GM12878 (cell line): ENCODE data around the gene EMX1. TPM values are rescaled to one million over a fixed set of nuclear protein-coding genes. Genes with fewer than 3 reads are reported as not detected.

ENCODE experiments used
- ATAC-seq: fragments of 200-7000 bp; cut with Tn5 transposase; 3 replicates; pipeline ENCODE4 v1.9.1; 2020; ENCODE audit warnings: mild to moderate bottlenecking, moderate library complexity
- BruUV-seq: library from RNA; stranded (reverse); fragments of 400-500 nt; replicated peaks from 2 replicates; lab custom pipeline; 2021; lab: Mats Ljungman, UMichigan
- CTCF ChIA-PET: fragments of 300-600 bp; sonication (Branson Sonifier 250); formaldehyde crosslinking; extraction: SDS; loops from one replicate; lab custom pipeline; 2021; ENCODE audit warnings: inconsistent platforms; lab: Yijun Ruan, JAX
- POLR2A ChIA-PET: fragments of 350-600 bp; formaldehyde crosslinking; extraction: SDS; loops from one replicate; lab custom pipeline; 2021; ENCODE audit warnings: inconsistent platforms; lab: Charles Lee
- RAD21 ChIA-PET: fragments of 300-600 bp; sonication (Branson Sonifier 250); formaldehyde crosslinking; loops from one replicate; lab custom pipeline; 2023; ENCODE audit warnings: antibody characterized with exemption; ENCODE audit not compliant: unreplicated experiment; lab: Charles Lee
- SMC1A ChIA-PET: fragments of 300-600 bp; sonication (Branson Sonifier 250); formaldehyde crosslinking; loops from one replicate; lab custom pipeline; 2023; ENCODE audit not compliant: unreplicated experiment, uncharacterized antibody; lab: Charles Lee
- DNase-seq: peaks from one replicate; pipeline ENCODE4 v3.0.0-alpha.2; 2011; ENCODE audit warnings: low read depth, low spot score
- FAIRE-seq: peaks from 3 replicates; lab custom pipeline; 2011; peaks lifted over from hg19 to GRCh38; lab: Jason Lieb, UNC
- H2AFZ ChIP-seq: 2 replicates; pipeline ENCODE4 v1.6.0; 2011; ENCODE audit warnings: low read depth, low read length, control low read depth; ENCODE audit not compliant: control insufficient read depth
- H3K27ac ChIP-seq: 2 replicates; pipeline ENCODE4 v1.5.1; 2011; ENCODE audit warnings: control low read depth; ENCODE audit not compliant: control insufficient read depth, insufficient read depth
- H3K27me3 ChIP-seq, 2 experiments: replicated peaks in 1 of 2; 2 replicates each; pipeline versions ENCODE4 v1.6.0 to v1.6.1; 2011; ENCODE audit warnings: low read length in 1 of 2; ENCODE audit not compliant: control insufficient read depth in 2 of 2, insufficient read depth in 2 of 2
- H3K36me3 ChIP-seq, 2 experiments: 2 replicates each; pipeline ENCODE4 v1.5.1; 2011; ENCODE audit warnings: low read length in 1 of 2; ENCODE audit not compliant: control insufficient read depth in 2 of 2, insufficient read depth in 2 of 2
- H3K4me1 ChIP-seq: 2 replicates; pipeline ENCODE4 v1.6.1; 2011; ENCODE audit warnings: mild to moderate bottlenecking, low read length, moderate library complexity, mixed read lengths; ENCODE audit not compliant: control insufficient read depth, insufficient read depth
- H3K4me2 ChIP-seq: 2 replicates; pipeline ENCODE4 v1.6.0; 2011; ENCODE audit warnings: control low read depth; ENCODE audit not compliant: control insufficient read depth, insufficient read depth
- H3K4me3 ChIP-seq: fragments of 200-600 bp; sonication (generic); 2 replicates; pipeline ENCODE4 v1.5.1; 2016
- H3K79me2 ChIP-seq: 2 replicates; pipeline ENCODE4 v1.6.0; 2011; ENCODE audit warnings: low read length; ENCODE audit not compliant: control insufficient read depth, insufficient read depth
- H3K9ac ChIP-seq: 2 replicates; pipeline ENCODE4 v1.8.0; 2011; ENCODE audit warnings: low read length, control low read depth, mixed read lengths; ENCODE audit not compliant: control insufficient read depth, insufficient read depth
- H3K9me3 ChIP-seq: replicated peaks from 3 replicates; pipeline ENCODE4 v1.5.1; 2011; ENCODE audit warnings: mild to moderate bottlenecking, low read length; ENCODE audit not compliant: control insufficient read depth, insufficient read depth
- H4K20me1 ChIP-seq: 2 replicates; pipeline ENCODE4 v1.6.0; 2011; ENCODE audit not compliant: control insufficient read depth, insufficient read depth
- EGR1 ChIP-seq, 2 experiments: IDR thresholded peaks; 1 replicate in 1 of 2; 2 replicates in 1 of 2; pipeline ENCODE4 v1.6.1; 2011 to 2012; ENCODE audit warnings: low read depth in 2 of 2, low read length in 2 of 2, borderline replicate concordance in 1 of 2, mild to moderate bottlenecking in 1 of 2, moderate library complexity in 1 of 2
- MEF2A ChIP-seq: IDR thresholded peaks from 2 replicates; pipeline ENCODE4 v1.6.1; 2011; ENCODE audit warnings: low read depth, mild to moderate bottlenecking, low read length, moderate library complexity; ENCODE audit not compliant: insufficient read depth
- WGBS: methylation state at CpG from one replicate; pipeline ENCODE4 v1.1.6; 2016; ENCODE audit warnings: low lambda C conversion rate; ENCODE audit not compliant: insufficient replicate concordance, insufficient coverage; ENCODE audit errors: missing lambda C conversion rate; 5-methylcytosine and 5-hydroxymethylcytosine counted together
- in situ Hi-C: fragments of 300-500 bp; cut with MboI; formaldehyde crosslinking; loops from 9 replicates; pipeline ENCODE4 v1.14.3; 2018; ENCODE audit warnings: mixed read lengths
- intact Hi-C: fragments of 100-400 bp; cut with micrococcal nuclease; formaldehyde crosslinking; loops from one replicate; pipeline ENCODE4 v1.14.2; 2022; ENCODE audit not compliant: unreplicated experiment
- polyA plus RNA-seq, 11 experiments: library from polyadenylated mRNA; depleted of rRNA in 4 of 11; unstranded in 6 of 11; stranded (reverse) in 5 of 11; fragments of >200 nt; fragmentation: Nextera tagmentation in 4 of 11; fragmentation: Illumina TruSeq in 1 of 11; extraction: Ambion mirVana in 4 of 11; extraction: Trizol in 1 of 11; gene quantifications; 1 replicate in 1 of 11; 2 replicates in 10 of 11; pipeline versions ENCODE4 v1.2.1 to v1.2.3, GENCODE V29; 2011 to 2016; ENCODE audit warnings: inconsistent platforms in 2 of 11, missing spikeins in 2 of 11, low read depth in 1 of 11
- total RNA-seq, 4 experiments: library from RNA; depleted of rRNA in 3 of 4; stranded (reverse); fragments of >200 nt in 3 of 4; fragmentation: Illumina TruSeq in 1 of 4; extraction: Trizol in 1 of 4; gene quantifications; 2 replicates each; pipeline versions ENCODE4 v1.2.1 to v1.2.3, GENCODE V29; 2013 to 2021
- TF ChIP-seq, protein P1 (sequence below): fragments of 450-650 bp; IDR thresholded peaks from 2 replicates; pipeline ENCODE4 v1.6.1; 2017; ENCODE audit warnings: antibody characterized with exemption, mild to moderate bottlenecking, moderate library complexity
- TF ChIP-seq, protein P2 (sequence below): fragments of 450-650 bp; IDR thresholded peaks from 2 replicates; pipeline ENCODE4 v1.6.1; 2017; ENCODE audit warnings: mild to moderate bottlenecking, moderate library complexity
- TF ChIP-seq, protein P3 (sequence below): fragments of 450-650 bp; formaldehyde crosslinking; IDR thresholded peaks from 2 replicates; pipeline ENCODE4 v1.4.0; 2020; ENCODE audit warnings: mild to moderate bottlenecking, moderate library complexity
- TF ChIP-seq, protein P4 (sequence below): IDR thresholded peaks from 2 replicates; pipeline ENCODE4 v1.6.1; 2012; ENCODE audit warnings: low read depth, low read length, improper control_type of control experiment

The EMX1 gene
- total and polyA plus RNA-seq, 10 of the 15 experiments (the other 5 are each of a cell fraction or from before 2014, with no cell fraction given), result 0.07 to 5.1 (median 1.2) TPM; not detected in 1

GRCh38 chr2:72972352-72973136, 55.2 kb downstream of the EMX1 start:
- no peaks in the 10 kb centered on the region for H3K27me3 ChIP-seq
- ATAC-seq (no peak), FAIRE-seq (no peak), DNase-seq (no peak)
- no peaks in the 10 kb centered on the region for H3K79me2 ChIP-seq
- intact Hi-C loops (loop anchor here (1.0 to 2.0 kb wide), 2 partner anchors 56 to 79 kb away; partner anchors contain the start of gene EMX1), in situ Hi-C loops (loop anchor here (5.0 kb wide), 1 partner anchor 80 kb away; no protein-coding TSS in a partner anchor)
- H2AFZ ChIP-seq, result no peak overlapping the region
- no peaks in the 10 kb centered on the region for H3K9me3 ChIP-seq
- no peaks in the 10 kb centered on the region for H3K36me3 ChIP-seq
- WGBS, result 53% methylated on average over 12 of the region's 12 CpGs
- BruUV-seq, result no TSS peak
- H3K4me2 ChIP-seq, result no peak overlapping the region
- no peak overlapping the region for H3K27ac ChIP-seq
- H3K4me1 ChIP-seq, result no peaks in the 10 kb centered on the region
- H4K20me1 ChIP-seq, result no peaks in the 10 kb centered on the region
- POLR2A ChIA-PET, result no interaction called here
- no peak overlapping the region for H3K4me3 ChIP-seq
- SMC1A ChIA-PET, result interaction anchor here (0.6 to 7.5 kb wide), 4 partner anchors 20 to 1340 kb away, joined by 3 to 134 read pairs (median 10); no protein-coding TSS in a partner anchor
- TF ChIP-seq EGR1 (IDR thresholded peaks at IDR 0.05; ENCODE audit: borderline replicate concordance in 1 of 2, low read depth in 2 of 2, low read length in 2 of 2), result no peak
- TF ChIP-seq, protein P1, sequence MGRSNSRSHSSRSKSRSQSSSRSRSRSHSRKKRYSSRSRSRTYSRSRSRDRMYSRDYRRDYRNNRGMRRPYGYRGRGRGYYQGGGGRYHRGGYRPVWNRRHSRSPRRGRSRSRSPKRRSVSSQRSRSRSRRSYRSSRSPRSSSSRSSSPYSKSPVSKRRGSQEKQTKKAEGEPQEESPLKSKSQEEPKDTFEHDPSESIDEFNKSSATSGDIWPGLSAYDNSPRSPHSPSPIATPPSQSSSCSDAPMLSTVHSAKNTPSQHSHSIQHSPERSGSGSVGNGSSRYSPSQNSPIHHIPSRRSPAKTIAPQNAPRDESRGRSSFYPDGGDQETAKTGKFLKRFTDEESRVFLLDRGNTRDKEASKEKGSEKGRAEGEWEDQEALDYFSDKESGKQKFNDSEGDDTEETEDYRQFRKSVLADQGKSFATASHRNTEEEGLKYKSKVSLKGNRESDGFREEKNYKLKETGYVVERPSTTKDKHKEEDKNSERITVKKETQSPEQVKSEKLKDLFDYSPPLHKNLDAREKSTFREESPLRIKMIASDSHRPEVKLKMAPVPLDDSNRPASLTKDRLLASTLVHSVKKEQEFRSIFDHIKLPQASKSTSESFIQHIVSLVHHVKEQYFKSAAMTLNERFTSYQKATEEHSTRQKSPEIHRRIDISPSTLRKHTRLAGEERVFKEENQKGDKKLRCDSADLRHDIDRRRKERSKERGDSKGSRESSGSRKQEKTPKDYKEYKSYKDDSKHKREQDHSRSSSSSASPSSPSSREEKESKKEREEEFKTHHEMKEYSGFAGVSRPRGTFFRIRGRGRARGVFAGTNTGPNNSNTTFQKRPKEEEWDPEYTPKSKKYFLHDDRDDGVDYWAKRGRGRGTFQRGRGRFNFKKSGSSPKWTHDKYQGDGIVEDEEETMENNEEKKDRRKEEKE, result no peak
- TF ChIP-seq, protein P2, sequence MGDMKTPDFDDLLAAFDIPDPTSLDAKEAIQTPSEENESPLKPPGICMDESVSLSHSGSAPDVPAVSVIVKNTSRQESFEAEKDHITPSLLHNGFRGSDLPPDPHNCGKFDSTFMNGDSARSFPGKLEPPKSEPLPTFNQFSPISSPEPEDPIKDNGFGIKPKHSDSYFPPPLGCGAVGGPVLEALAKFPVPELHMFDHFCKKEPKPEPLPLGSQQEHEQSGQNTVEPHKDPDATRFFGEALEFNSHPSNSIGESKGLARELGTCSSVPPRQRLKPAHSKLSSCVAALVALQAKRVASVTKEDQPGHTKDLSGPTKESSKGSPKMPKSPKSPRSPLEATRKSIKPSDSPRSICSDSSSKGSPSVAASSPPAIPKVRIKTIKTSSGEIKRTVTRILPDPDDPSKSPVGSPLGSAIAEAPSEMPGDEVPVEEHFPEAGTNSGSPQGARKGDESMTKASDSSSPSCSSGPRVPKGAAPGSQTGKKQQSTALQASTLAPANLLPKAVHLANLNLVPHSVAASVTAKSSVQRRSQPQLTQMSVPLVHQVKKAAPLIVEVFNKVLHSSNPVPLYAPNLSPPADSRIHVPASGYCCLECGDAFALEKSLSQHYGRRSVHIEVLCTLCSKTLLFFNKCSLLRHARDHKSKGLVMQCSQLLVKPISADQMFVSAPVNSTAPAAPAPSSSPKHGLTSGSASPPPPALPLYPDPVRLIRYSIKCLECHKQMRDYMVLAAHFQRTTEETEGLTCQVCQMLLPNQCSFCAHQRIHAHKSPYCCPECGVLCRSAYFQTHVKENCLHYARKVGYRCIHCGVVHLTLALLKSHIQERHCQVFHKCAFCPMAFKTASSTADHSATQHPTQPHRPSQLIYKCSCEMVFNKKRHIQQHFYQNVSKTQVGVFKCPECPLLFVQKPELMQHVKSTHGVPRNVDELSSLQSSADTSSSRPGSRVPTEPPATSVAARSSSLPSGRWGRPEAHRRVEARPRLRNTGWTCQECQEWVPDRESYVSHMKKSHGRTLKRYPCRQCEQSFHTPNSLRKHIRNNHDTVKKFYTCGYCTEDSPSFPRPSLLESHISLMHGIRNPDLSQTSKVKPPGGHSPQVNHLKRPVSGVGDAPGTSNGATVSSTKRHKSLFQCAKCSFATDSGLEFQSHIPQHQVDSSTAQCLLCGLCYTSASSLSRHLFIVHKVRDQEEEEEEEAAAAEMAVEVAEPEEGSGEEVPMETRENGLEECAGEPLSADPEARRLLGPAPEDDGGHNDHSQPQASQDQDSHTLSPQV, result no peak
- TF ChIP-seq MEF2A, result no peak
- TF ChIP-seq, protein P3, sequence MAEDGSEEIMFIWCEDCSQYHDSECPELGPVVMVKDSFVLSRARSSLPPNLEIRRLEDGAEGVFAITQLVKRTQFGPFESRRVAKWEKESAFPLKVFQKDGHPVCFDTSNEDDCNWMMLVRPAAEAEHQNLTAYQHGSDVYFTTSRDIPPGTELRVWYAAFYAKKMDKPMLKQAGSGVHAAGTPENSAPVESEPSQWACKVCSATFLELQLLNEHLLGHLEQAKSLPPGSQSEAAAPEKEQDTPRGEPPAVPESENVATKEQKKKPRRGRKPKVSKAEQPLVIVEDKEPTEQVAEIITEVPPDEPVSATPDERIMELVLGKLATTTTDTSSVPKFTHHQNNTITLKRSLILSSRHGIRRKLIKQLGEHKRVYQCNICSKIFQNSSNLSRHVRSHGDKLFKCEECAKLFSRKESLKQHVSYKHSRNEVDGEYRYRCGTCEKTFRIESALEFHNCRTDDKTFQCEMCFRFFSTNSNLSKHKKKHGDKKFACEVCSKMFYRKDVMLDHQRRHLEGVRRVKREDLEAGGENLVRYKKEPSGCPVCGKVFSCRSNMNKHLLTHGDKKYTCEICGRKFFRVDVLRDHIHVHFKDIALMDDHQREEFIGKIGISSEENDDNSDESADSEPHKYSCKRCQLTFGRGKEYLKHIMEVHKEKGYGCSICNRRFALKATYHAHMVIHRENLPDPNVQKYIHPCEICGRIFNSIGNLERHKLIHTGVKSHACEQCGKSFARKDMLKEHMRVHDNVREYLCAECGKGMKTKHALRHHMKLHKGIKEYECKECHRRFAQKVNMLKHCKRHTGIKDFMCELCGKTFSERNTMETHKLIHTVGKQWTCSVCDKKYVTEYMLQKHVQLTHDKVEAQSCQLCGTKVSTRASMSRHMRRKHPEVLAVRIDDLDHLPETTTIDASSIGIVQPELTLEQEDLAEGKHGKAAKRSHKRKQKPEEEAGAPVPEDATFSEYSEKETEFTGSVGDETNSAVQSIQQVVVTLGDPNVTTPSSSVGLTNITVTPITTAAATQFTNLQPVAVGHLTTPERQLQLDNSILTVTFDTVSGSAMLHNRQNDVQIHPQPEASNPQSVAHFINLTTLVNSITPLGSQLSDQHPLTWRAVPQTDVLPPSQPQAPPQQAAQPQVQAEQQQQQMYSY (CRISPR knock-in tag), result no peak
- TF ChIP-seq, protein P4, sequence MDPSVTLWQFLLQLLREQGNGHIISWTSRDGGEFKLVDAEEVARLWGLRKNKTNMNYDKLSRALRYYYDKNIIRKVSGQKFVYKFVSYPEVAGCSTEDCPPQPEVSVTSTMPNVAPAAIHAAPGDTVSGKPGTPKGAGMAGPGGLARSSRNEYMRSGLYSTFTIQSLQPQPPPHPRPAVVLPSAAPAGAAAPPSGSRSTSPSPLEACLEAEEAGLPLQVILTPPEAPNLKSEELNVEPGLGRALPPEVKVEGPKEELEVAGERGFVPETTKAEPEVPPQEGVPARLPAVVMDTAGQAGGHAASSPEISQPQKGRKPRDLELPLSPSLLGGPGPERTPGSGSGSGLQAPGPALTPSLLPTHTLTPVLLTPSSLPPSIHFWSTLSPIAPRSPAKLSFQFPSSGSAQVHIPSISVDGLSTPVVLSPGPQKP, result no peak
- RAD21 ChIA-PET, result interaction anchor here (1.4 to 5.5 kb wide), 3 partner anchors 58 to 85 kb away, joined by 7 to 182 read pairs (median 7); partner anchors contain the start of gene SPR
- no peak overlapping the region for H3K9ac ChIP-seq
- CTCF ChIA-PET, result interaction anchor here (0.6 to 13.4 kb wide), 11 partner anchors 9 to 240 kb away, joined by 3 to 437 read pairs (median 7); partner anchors contain the start of gene SPR
